ENCODE measurements around the gene FCHO2.
"Not testable (repeated sequence)": the region's sequence is repeated elsewhere in the genome, so short reads cannot be mapped to it uniquely, and the experiment has no call there.

The FCHO2 gene

GRCh38 chr5:72991394-72991793 is 35.6 kb downstream of the FCHO2 start:
- Histone ChIP-seq H3K9ac (ENCODE audit: insufficient read length) (no peak overlapping the region), H3K9me3 (ENCODE audit: low read depth, low read length) (no peaks in the 10 kb centered on the region), H3K27ac (no peak overlapping the region), H3K4me3 (no peak overlapping the region), H3K36me3 (ENCODE audit: insufficient read depth, low read length) (no peaks in the 10 kb centered on the region)
- TF ChIP-seq EZH2 (IDR thresholded peaks at IDR 0.05) (no peak), FOXP2 (optimal IDR thresholded peaks at IDR 0.05; ENCODE audit: control extremely low read depth, extremely low read length, insufficient read depth) (no peak), POLR2AphosphoS5 (IDR thresholded peaks at IDR 0.05; ENCODE audit: borderline replicate concordance, low read depth, low read length) (no peak)
- DNase-seq (ENCODE audit: low read depth, low spot score) = no peak

- H3K4me3 ChIP-seq = no peak overlapping the region
- H3K36me3 ChIP-seq (ENCODE audit: insufficient read depth, low read length) = no peaks in the 10 kb centered on the region
- TF ChIP-seq FOXP2 (optimal IDR thresholded peaks at IDR 0.05; ENCODE audit: control extremely low read depth, extremely low read length, insufficient read depth) = no peak
- TF ChIP-seq POLR2AphosphoS5 (IDR thresholded peaks at IDR 0.05; ENCODE audit: borderline replicate concordance, low read depth, low read length) = no peak
- TF ChIP-seq EZH2 (IDR thresholded peaks at IDR 0.05) = no peak
- H3K9ac ChIP-seq (ENCODE audit: insufficient read length) = no peak overlapping the region
- no peaks in the 10 kb centered on the region for H3K9me3 ChIP-seq (ENCODE audit: low read depth, low read length)
- no peak overlapping the region for H3K27ac ChIP-seq
- DNase-seq (ENCODE audit: low read depth, low spot score) = no peak
Measured at GRCh38 chr5:72994578-72994977, 38.7 kb downstream of the FCHO2 start.

GRCh38 chr5:72996632-72997031 is 40.8 kb downstream of the FCHO2 start:
- no peak for TF ChIP-seq POLR2AphosphoS5 (IDR thresholded peaks at IDR 0.05; ENCODE audit: borderline replicate concordance, low read depth, low read length)
- no peak for TF ChIP-seq FOXP2 (optimal IDR thresholded peaks at IDR 0.05; ENCODE audit: control extremely low read depth, extremely low read length, insufficient read depth)
- no peak for TF ChIP-seq EZH2 (IDR thresholded peaks at IDR 0.05)
- no peaks in the 10 kb centered on the region for H3K9me3 ChIP-seq (ENCODE audit: low read depth, low read length)
- no peak for DNase-seq (ENCODE audit: low read depth, low spot score)
- no peaks in the 10 kb centered on the region for H3K36me3 ChIP-seq (ENCODE audit: insufficient read depth, low read length)
- no peak overlapping the region for H3K9ac ChIP-seq (ENCODE audit: insufficient read length)
- H3K4me3 ChIP-seq = no peak overlapping the region
- H3K27ac ChIP-seq = no peak overlapping the region

GRCh38 chr5:72999916-73000315 is 44.1 kb downstream of the FCHO2 start:
- Histone ChIP-seq H3K9ac (ENCODE audit: insufficient read length) (no peak overlapping the region), H3K36me3 (ENCODE audit: insufficient read depth, low read length) (no peaks in the 10 kb centered on the region), H3K4me3 (no peak overlapping the region), H3K27ac (no peak overlapping the region), H3K9me3 (ENCODE audit: low read depth, low read length) (no peaks in the 10 kb centered on the region)
- DNase-seq (ENCODE audit: low read depth, low spot score) = no peak
- TF ChIP-seq POLR2AphosphoS5 (IDR thresholded peaks at IDR 0.05; ENCODE audit: borderline replicate concordance, low read depth, low read length) (no peak), EZH2 (IDR thresholded peaks at IDR 0.05) (no peak)

GRCh38 chr5:73005886-73006285 is 50.0 kb downstream of the FCHO2 start:
- no peaks in the 10 kb centered on the region for H3K9me3 ChIP-seq (ENCODE audit: low read depth, low read length)
- no peaks in the 10 kb centered on the region for H3K36me3 ChIP-seq (ENCODE audit: insufficient read depth, low read length)
- no peak for TF ChIP-seq EZH2 (IDR thresholded peaks at IDR 0.05)
- no peak for TF ChIP-seq FOXP2 (optimal IDR thresholded peaks at IDR 0.05; ENCODE audit: control extremely low read depth, extremely low read length, insufficient read depth)
- no peak for TF ChIP-seq POLR2AphosphoS5 (IDR thresholded peaks at IDR 0.05; ENCODE audit: borderline replicate concordance, low read depth, low read length)
- no peak overlapping the region for H3K27ac ChIP-seq
- DNase-seq (ENCODE audit: low read depth, low spot score) = no peak
- no peak overlapping the region for H3K4me3 ChIP-seq
- no peak overlapping the region for H3K9ac ChIP-seq (ENCODE audit: insufficient read length)

GRCh38 chr5:73007051-73007450 is 51.2 kb downstream of the FCHO2 start:
- no peak for TF ChIP-seq EZH2 (IDR thresholded peaks at IDR 0.05)
- no peak for TF ChIP-seq POLR2AphosphoS5 (IDR thresholded peaks at IDR 0.05; ENCODE audit: borderline replicate concordance, low read depth, low read length)
- no peak for TF ChIP-seq FOXP2 (optimal IDR thresholded peaks at IDR 0.05; ENCODE audit: control extremely low read depth, extremely low read length, insufficient read depth)
- DNase-seq (ENCODE audit: low read depth, low spot score) = no peak

GRCh38 chr5:73008831-73009230 is 53.0 kb downstream of the FCHO2 start:
- Histone ChIP-seq H3K9ac (ENCODE audit: insufficient read length) (no peak overlapping the region), H3K4me3 (no peak overlapping the region), H3K9me3 (ENCODE audit: low read depth, low read length) (no peaks in the 10 kb centered on the region), H3K36me3 (ENCODE audit: insufficient read depth, low read length) (no peaks in the 10 kb centered on the region), H3K27ac (peak overlapping the region; percentile 58; the same call in 1 of the 2 replicates)
- TF ChIP-seq FOXP2 (optimal IDR thresholded peaks at IDR 0.05; ENCODE audit: control extremely low read depth, extremely low read length, insufficient read depth) (no peak), POLR2AphosphoS5 (IDR thresholded peaks at IDR 0.05; ENCODE audit: borderline replicate concordance, low read depth, low read length) (no peak)
- peak; percentile 78 for DNase-seq (ENCODE audit: low read depth, low spot score)

More at GRCh38 chr5:73007051-73007450, 51.2 kb downstream of the FCHO2 start:
- H3K27ac ChIP-seq = no peak overlapping the region
- H3K36me3 ChIP-seq (ENCODE audit: insufficient read depth, low read length) = no peaks in the 10 kb centered on the region
- H3K4me3 ChIP-seq = no peak overlapping the region
- H3K9me3 ChIP-seq (ENCODE audit: low read depth, low read length) = no peaks in the 10 kb centered on the region
- H3K9ac ChIP-seq (ENCODE audit: insufficient read length) = no peak overlapping the region

- not testable (repeated sequence) for DNase-seq (ENCODE audit: low read depth, low spot score); H3K4me3 ChIP-seq; H3K9ac ChIP-seq (ENCODE audit: insufficient read length); H3K9me3 ChIP-seq (ENCODE audit: low read depth, low read length); H3K36me3 ChIP-seq (ENCODE audit: insufficient read depth, low read length); H3K27ac ChIP-seq
Measured at GRCh38 chr5:73011612-73012011, 55.8 kb downstream of the FCHO2 start.

GRCh38 chr5:73018892-73019291 is 63.1 kb downstream of the FCHO2 start:
- DNase-seq (ENCODE audit: low read depth, low spot score) = no peak
- Histone ChIP-seq H3K4me3 (no peak overlapping the region), H3K9me3 (ENCODE audit: low read depth, low read length) (no peaks in the 10 kb centered on the region), H3K36me3 (ENCODE audit: insufficient read depth, low read length) (no peaks in the 10 kb centered on the region), H3K9ac (ENCODE audit: insufficient read length) (no peak overlapping the region), H3K27ac (no peak overlapping the region)
- TF ChIP-seq EZH2 (IDR thresholded peaks at IDR 0.05) (no peak), POLR2AphosphoS5 (IDR thresholded peaks at IDR 0.05; ENCODE audit: borderline replicate concordance, low read depth, low read length) (no peak), FOXP2 (optimal IDR thresholded peaks at IDR 0.05; ENCODE audit: control extremely low read depth, extremely low read length, insufficient read depth) (no peak)
